K562 (cell line): Measurements from ENCODE around the gene LMNTD2. TPM values are rescaled to one million over a fixed set of nuclear protein-coding genes. Genes with fewer than 3 reads are reported as not detected.

Experiments used
- ARHGAP35 ChIP-seq: fragments of 450-650 bp; IDR thresholded peaks from 2 replicates; pipeline ENCODE4 v1.6.1; 2018; ENCODE audit not compliant: partially characterized antibody
- ATF4 ChIP-seq: fragments of 450-650 bp; formaldehyde crosslinking; IDR thresholded peaks from 2 replicates; pipeline ENCODE4 v1.4.0; 2022; ENCODE audit warnings: mild to moderate bottlenecking, moderate library complexity
- BRF1 ChIP-seq: IDR thresholded peaks from 3 replicates; pipeline ENCODE4 v1.6.1; 2011; ENCODE audit warnings: borderline replicate concordance, mild to moderate bottlenecking; ENCODE audit not compliant: insufficient read length; ENCODE audit errors: extremely low read depth
- CAMTA2 ChIP-seq: fragments of 250-450 bp; sonication (Bioruptor Pico); conservative IDR thresholded peaks from 2 replicates; pipeline ENCODE4 v1.5.1; 2022
- CHCHD3 ChIP-seq: fragments of 250-450 bp; sonication (Bioruptor Pico); IDR thresholded peaks from 2 replicates; pipeline ENCODE4 v2.1.2; 2022; ENCODE audit warnings: mild to moderate bottlenecking
- CTCF ChIP-seq, 3 experiments: IDR thresholded peaks in 2 of 3; conservative IDR thresholded peaks in 1 of 3; 2 replicates each; pipeline ENCODE4 v1.5.1; 2011 to 2012; ENCODE audit warnings: low read length in 3 of 3, mild to moderate bottlenecking in 3 of 3, control low read depth in 2 of 3, improper control_type of control experiment in 1 of 3, inconsistent platforms in 1 of 3, low read depth in 1 of 3, mixed read lengths in 1 of 3, moderate library complexity in 1 of 3; ENCODE audit not compliant: insufficient read depth in 2 of 3
- FOXM1 ChIP-seq, 2 experiments: fragments of 450-650 bp in 1 of 2; sonication (generic) in 1 of 2; formaldehyde crosslinking in 1 of 2; IDR thresholded peaks; 2 replicates each; pipeline versions ENCODE4 v1.6.1 to v1.9.0; 2017 to 2022; ENCODE audit warnings: low read depth in 2 of 2, mild to moderate bottlenecking in 2 of 2, missing genetic modification reagents in 1 of 2, moderate library complexity in 1 of 2
- FOXP4 ChIP-seq: sonication (generic); formaldehyde crosslinking; IDR thresholded peaks from 2 replicates; pipeline ENCODE4 v1.8.0; 2022; ENCODE audit warnings: mild to moderate bottlenecking, missing genetic modification reagents, borderline replicate concordance
- GTF2F1 ChIP-seq: IDR thresholded peaks from 2 replicates; pipeline ENCODE4 v1.6.1; 2011; ENCODE audit warnings: low read depth, low read length, improper control_type of control experiment
- HNRNPLL ChIP-seq: fragments of 200-400 bp; formaldehyde crosslinking; IDR thresholded peaks from 2 replicates; pipeline ENCODE4 v1.6.1; 2017; ENCODE audit warnings: low read length, low read depth, mild to moderate bottlenecking; ENCODE audit not compliant: poor library complexity, severe bottlenecking
- KDM2B ChIP-seq: fragments of 250-450 bp; sonication (Bioruptor Pico); IDR thresholded peaks from 2 replicates; pipeline ENCODE4 v1.8.0; 2021; ENCODE audit warnings: mild to moderate bottlenecking, moderate library complexity
- MTA3 ChIP-seq: fragments of 450-650 bp; formaldehyde crosslinking; IDR thresholded peaks from 2 replicates; pipeline ENCODE4 v1.6.1; 2017; ENCODE audit warnings: mild to moderate bottlenecking, borderline replicate concordance
- PHB ChIP-seq: fragments of 250-450 bp; sonication (Bioruptor Pico); IDR thresholded peaks from 2 replicates; pipeline ENCODE4 v1.5.0; 2021
- PHB2 ChIP-seq: fragments of 450-650 bp; IDR thresholded peaks from 2 replicates; pipeline ENCODE4 v1.6.1; 2017; ENCODE audit warnings: low read depth
- ZNF23 ChIP-seq: fragments of 250-450 bp; sonication (Bioruptor Pico); IDR thresholded peaks from 2 replicates; pipeline ENCODE4 v1.4.0; 2020; ENCODE audit warnings: mild to moderate bottlenecking
- ZNF395 ChIP-seq: fragments of 200-800 bp; sonication (Bioruptor generic); IDR thresholded peaks from 2 replicates; pipeline ENCODE4 v1.6.1; 2017; ENCODE audit warnings: missing genetic modification characterization, missing compliant biosample characterization
- ZNF518B ChIP-seq: fragments of 250-450 bp; sonication (Bioruptor Pico); IDR thresholded peaks from 2 replicates; pipeline ENCODE4 v1.5.0; 2021; ENCODE audit warnings: mild to moderate bottlenecking, moderate library complexity
- ZNF644 ChIP-seq: fragments of 200-800 bp; sonication (Bioruptor generic); IDR thresholded peaks from 2 replicates; pipeline ENCODE4 v1.6.1; 2016; ENCODE audit warnings: low read depth, missing genetic modification characterization, missing compliant biosample characterization
- polyA plus RNA-seq, 8 experiments: library from polyadenylated mRNA; depleted of rRNA in 4 of 8; stranded (reverse) in 5 of 8; unstranded in 3 of 8; fragments of >200 nt; fragmentation: Nextera tagmentation in 2 of 8; fragmentation: Illumina TruSeq in 1 of 8; extraction: Ambion mirVana in 2 of 8; extraction: Trizol in 1 of 8; gene quantifications; 2 replicates each; pipeline versions ENCODE4 v1.2.1 to v1.2.3, GENCODE V29; 2011 to 2014; ENCODE audit warnings: inconsistent platforms in 1 of 8, missing spikeins in 1 of 8
- total RNA-seq, 7 experiments: library from RNA; depleted of rRNA in 6 of 7; stranded (reverse); fragments of >200 nt in 6 of 7; fragmentation: Illumina TruSeq in 2 of 7; extraction: Trizol in 2 of 7; gene quantifications; 2 replicates each; pipeline versions ENCODE4 v1.2.1 to v1.2.3, GENCODE V29; 2011 to 2021; ENCODE audit warnings: low replicate concordance in 1 of 7

The LMNTD2 gene
- total and polyA plus RNA-seq, 9 of the 15 experiments (the other 6 are each of a cell fraction or from before 2014, with no cell fraction given): 0.48 to 4.2 (median 1.5) TPM; not detected in 3

- TF ChIP-seq BRF1: no peak
- no peak for TF ChIP-seq HNRNPLL
- no peak for TF ChIP-seq PHB
- no peak for TF ChIP-seq ZNF23
- no peak for TF ChIP-seq ATF4 (CRISPR knock-in tag)
- no peak for TF ChIP-seq FOXP4 (CRISPR knock-in tag)
- no peak for TF ChIP-seq FOXM1 (IDR thresholded peaks at IDR 0.05; ENCODE audit: low read depth)
- TF ChIP-seq FOXM1 (CRISPR knock-in tag; IDR thresholded peaks at IDR 0.05; ENCODE audit: low read depth): no peak
- TF ChIP-seq ZNF518B (CRISPR knock-in tag): no peak
- no peak for TF ChIP-seq ZNF644 (tag)
- TF ChIP-seq CTCF (IDR thresholded peaks at IDR 0.05 in 2 of 3, conservative IDR thresholded peaks at IDR 0.05 in 1 of 3; ENCODE audit: insufficient read depth in 2 of 3, low read depth in 1 of 3, low read length in 3 of 3): no peak
- no peak for TF ChIP-seq PHB2
- no peak for TF ChIP-seq CAMTA2 (CRISPR knock-in tag)
- no peak for TF ChIP-seq MTA3
- no peak for TF ChIP-seq CHCHD3 (CRISPR knock-in tag)
- no peak for TF ChIP-seq ARHGAP35
- TF ChIP-seq GTF2F1: no peak
- TF ChIP-seq ZNF395 (CRISPR knock-in tag): no peak
- TF ChIP-seq KDM2B (CRISPR knock-in tag): no peak
Measured at GRCh38 chr11:587978-588380, 27.4 kb upstream of the LMNTD2 start (continued).
